Measurements from ENCODE around the gene HIP1.
"Not testable (repeated sequence)": the region's sequence is repeated elsewhere in the genome, so short reads cannot be mapped to it uniquely, and the experiment has no call there.

Gene HIP1

GRCh38 chr7:75599244-75599781 lies 139.4 kb downstream of the HIP1 start:
- no peak for TF ChIP-seq CTCF (IDR thresholded peaks at IDR 0.05; ENCODE audit: control insufficient read depth, insufficient read depth, low read depth, low read length, missing control alignments)
- H3K4me3 ChIP-seq (ENCODE audit: control insufficient read depth, low read depth, low read length): no peak overlapping the region
- no peak for DNase-seq (ENCODE audit: low read depth)

GRCh38 chr7:75596727-75597614 lies 141.8 kb downstream of the HIP1 start:
- no peak for DNase-seq (ENCODE audit: low read depth)
- H3K4me3 ChIP-seq (ENCODE audit: control insufficient read depth, low read depth, low read length): no peak overlapping the region
- no peak for TF ChIP-seq CTCF (IDR thresholded peaks at IDR 0.05; ENCODE audit: control insufficient read depth, insufficient read depth, low read depth, low read length, missing control alignments)

GRCh38 chr7:75595766-75596165 lies 143.0 kb downstream of the HIP1 start:
- TF ChIP-seq CTCF (IDR thresholded peaks at IDR 0.05; ENCODE audit: control insufficient read depth, insufficient read depth, low read depth, low read length, missing control alignments): no peak
- H3K4me3 ChIP-seq (ENCODE audit: control insufficient read depth, low read depth, low read length): no peak overlapping the region
- no peak for DNase-seq (ENCODE audit: low read depth)

GRCh38 chr7:75593500-75594184 lies 145.1 kb downstream of the HIP1 start:
- H3K4me3 ChIP-seq (ENCODE audit: control insufficient read depth, low read depth, low read length); DNase-seq (ENCODE audit: low read depth): not testable (repeated sequence)

- TF ChIP-seq CTCF (IDR thresholded peaks at IDR 0.05; ENCODE audit: control insufficient read depth, insufficient read depth, low read depth, low read length, missing control alignments): no peak
- DNase-seq (ENCODE audit: low read depth): no peak
- H3K4me3 ChIP-seq (ENCODE audit: control insufficient read depth, low read depth, low read length): no peak overlapping the region
Observed at GRCh38 chr7:75591467-75592255, 147.1 kb downstream of the HIP1 start.

GRCh38 chr7:75590373-75591005 lies 148.3 kb downstream of the HIP1 start:
- H3K4me3 ChIP-seq (ENCODE audit: control insufficient read depth, low read depth, low read length): no peak overlapping the region
- no peak for TF ChIP-seq CTCF (IDR thresholded peaks at IDR 0.05; ENCODE audit: control insufficient read depth, insufficient read depth, low read depth, low read length, missing control alignments)
- DNase-seq (ENCODE audit: low read depth): no peak

Measured in AG09309 (cell line).